HG02642 (cell line): ENCODE results near the gene GLTP.

Experiments used
- ATAC-seq: cut with Tn5 transposase; IDR thresholded peaks from one replicate; pipeline ENCODE4 v1.9.1; 2021; ENCODE audit warnings: mild to moderate bottlenecking; ENCODE audit not compliant: unreplicated experiment, poor library complexity

Gene GLTP

DNA sequence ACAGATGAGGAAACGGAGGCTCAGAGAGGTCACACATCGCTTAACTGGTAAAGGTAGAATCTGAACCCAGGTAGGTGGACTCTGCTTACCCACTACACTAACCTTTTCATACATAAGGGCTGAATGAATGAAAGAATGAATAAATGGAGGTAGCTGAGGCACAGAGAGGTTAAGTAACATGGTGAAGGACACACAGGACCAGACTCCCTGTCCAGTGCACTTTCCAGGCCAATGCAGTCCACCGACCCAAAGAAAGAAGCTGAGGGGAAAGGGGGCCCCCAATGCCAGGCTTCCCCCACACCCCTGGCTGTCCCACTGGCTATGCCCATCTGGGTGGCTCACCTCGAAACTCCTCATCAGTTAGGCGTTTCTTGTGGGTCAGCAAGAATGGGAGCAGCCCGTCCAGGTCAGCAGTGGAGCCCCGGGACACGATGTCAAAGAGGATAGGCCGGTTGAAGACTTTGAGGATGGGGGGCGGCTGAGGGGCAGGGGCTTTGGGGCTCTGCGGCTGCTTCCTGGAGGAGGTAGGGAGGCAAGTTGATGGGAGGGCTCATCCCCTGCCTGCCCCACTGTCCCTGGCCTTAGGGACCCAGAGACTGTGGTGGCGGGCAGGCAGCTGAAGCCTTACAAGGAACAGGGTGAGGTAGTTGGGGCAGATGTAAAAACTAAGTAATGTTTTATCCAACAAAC lies 72.2 kb downstream of the GLTP start:
- no peak for ATAC-seq

DNA sequence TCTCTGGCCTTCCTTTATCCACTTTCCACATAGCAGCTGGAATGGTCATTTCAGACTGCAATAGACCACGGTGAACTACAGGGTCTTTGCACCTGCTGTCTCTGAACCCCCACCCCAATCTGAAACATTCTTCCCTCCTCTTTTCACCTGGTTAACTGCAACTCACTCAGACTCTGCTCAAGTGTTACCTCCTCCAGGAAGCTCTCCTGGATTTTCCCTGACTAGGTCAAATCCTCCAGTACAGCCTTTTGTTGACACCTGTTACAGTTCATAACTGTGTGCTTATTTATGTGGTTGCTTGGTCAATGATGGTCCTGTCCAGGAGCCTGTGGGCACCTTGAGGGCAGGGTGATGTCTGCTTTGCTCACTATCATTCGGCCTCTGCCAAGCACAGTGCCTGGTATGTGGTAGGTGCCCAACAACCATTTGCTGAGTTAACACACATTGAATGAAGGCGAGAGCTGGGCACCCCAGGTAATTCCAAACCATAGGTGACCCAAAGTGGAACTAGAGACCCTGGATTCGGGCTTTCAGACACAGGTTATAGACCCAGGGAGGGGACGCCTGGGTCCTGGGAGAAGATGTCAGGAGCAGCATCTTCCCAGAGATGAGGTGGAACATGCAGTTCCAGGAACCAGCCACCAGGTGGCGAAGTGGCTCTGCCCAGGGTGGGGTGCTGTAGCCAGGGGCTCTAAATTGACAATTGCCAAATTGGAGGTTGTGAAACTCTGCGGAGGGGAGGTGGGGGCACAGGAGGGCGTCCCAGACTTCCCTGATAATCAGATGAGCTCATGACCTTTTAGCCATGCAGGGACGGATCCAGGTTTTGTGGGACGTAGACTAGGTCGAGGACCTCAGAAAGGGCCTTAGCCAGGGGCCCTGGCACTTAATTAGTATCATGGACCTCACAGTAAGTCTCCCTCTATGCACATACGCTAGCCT lies 75.2 kb downstream of the GLTP start:
- no peak for ATAC-seq

DNA sequence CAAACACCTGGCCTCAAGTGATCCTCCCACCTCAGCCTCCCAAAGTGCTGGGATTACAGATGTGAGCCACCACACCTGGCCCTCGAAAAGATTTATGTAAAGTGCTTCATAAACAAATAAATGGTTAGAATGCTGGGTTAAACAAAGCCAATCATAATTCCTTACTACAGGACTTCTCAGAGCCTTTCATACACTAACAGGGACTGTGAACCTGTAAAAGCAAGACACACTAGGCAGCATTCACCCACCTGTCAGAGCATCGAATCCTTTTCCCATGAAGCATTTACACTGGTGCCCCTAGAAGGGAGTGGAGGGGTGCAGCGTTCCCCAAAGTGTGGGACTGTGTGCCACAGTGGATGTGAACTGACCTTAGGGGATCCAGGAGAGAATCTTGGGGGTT lies 76.7 kb downstream of the GLTP start:
- no peak for ATAC-seq

DNA sequence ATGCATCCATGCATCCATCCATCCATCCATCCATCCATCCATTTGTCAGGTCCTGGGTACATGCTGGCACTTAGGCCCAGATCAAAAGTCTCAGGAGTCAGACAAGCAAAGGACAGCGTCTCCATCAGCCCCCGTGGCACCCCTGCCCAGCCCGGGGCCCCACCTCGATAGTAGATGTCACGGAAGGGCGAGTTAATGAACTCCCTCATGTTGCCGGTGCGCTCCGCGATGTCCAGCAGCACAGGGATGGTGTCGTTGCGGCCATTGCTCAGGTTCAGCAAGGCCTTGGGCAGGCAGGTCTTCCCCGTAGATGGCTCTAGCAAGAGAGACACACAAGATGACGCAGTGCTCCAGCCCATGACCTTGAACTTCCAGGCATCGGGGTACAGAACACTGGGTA lies 77.5 kb downstream of the GLTP start:
- ATAC-seq, result no peak
